AG08396 (cell line): ENCODE data around the gene MLC1.

ENCODE experiments used
- DNase-seq: peaks from one replicate; pipeline ENCODE4 v3.0.0; 2012; ENCODE audit warnings: low spot score, mixed read lengths

Gene MLC1

DNA sequence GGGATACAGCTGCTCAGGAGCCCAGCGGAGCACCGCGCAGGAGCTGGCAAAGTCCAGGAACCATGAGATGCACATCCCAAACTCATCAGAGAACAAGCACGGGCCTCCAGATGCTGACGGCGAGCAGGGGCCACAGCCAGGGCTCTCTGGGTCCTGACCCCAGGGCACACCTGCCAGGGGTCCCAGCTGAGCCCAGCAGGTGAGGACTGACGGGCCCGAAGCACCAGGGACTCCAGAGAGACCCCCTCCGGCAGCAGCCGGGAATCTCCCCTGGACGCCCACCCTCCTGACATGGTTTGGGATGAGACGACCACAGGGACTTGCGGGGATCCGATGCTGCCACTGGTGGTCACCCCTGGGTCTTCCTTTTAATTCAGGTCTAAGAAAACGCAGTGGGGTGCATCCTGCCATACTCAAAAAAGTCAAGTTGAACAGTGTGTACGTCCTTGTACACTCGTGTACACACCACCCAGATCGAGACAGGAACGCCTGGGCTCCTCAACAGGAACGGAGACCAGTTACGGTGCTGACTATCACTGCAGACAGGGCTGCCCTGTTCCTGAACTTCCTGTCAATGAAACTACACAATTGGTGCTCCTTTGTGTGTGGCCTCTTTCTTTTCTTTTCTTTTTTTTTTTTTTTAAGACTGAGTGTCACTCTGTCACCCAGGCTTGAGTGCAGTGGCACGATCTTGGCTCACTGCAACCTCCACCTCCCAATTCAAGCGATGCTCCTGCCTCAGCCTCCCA, 49.1 kb downstream of the MLC1 start:
- DNase-seq = no peak

DNA sequence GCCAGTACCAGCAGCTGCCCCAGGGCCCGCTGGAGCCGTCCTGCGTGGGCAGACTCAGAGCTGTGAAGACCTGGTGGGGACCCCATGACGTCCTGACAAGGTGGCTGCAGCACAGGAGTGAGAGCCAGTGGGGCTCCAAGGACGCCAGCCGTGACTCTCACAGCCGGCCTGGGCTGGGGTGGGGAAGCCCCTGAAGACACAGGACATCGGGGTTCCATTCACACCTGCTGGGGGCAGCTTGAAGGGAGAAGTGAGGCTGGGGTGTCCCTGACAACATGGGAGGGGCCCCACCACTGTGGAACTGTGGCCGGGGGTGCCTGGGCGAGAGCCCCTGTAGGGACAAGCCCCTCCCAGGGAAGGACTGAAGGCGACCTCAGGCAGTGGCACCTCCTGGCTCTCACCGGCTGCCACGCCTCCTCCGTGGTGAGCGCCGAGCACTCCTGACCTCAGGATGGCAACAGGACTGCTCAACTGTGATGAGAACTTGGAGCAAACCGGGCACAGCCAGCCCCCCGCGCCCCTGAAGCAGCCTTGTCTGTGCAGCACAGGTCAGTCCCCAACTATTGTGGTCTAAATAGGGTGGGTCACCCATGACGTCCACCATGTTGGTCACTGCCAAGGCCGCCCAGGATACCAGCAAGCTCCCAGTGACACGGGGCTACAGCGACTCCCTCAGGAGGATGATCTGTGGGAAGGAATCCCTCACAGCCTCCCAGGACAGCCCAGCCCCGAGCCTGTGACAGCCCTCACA, 49.9 kb downstream of the MLC1 start:
- no peak for DNase-seq

DNA sequence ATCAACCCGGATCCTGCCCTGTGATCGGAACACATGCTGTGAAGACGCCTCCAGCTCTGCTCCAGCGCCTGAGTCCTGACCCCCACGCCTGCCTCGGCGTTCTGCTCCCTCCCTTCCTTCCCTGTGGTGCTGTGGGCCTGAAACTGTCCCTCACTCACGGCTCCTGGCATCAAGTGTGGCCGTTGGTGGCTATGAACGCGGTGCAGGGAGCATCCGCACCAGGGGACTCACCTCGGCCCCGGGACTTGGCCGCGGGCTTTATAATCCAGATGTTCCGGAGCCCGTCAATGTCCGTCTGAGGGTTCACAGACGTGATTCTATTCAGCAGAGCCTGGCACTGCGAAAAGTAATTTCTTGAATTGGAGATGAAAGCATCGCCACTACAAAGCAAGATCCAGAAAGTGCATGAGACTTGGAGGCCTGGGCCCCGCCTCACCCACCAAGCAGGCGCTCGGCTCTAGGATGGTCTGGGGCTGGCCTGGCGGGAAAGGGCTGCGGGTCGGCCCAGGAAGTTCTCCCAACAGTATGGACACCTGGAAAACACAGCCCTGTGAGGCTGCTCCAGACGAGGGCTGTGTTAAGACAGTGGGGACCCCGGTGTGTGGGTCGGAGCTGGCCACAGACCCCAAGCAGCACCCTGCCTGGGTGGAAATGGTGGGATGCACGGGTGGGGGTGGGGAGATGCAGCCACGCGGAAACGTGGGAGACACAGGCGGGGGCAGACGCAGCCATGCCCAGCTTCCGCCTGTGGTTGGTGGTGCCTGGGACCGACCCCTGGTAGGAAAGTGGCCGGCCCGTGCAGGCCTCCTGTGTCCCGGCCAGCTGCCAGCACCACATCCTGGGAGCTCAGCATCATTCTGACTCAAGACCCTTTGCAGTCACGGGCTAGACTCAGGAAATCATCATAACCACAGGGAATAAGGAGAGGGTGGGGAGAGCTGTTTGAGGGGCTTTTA, 50.8 kb downstream of the MLC1 start:
- peak; percentile 9 for DNase-seq

DNA sequence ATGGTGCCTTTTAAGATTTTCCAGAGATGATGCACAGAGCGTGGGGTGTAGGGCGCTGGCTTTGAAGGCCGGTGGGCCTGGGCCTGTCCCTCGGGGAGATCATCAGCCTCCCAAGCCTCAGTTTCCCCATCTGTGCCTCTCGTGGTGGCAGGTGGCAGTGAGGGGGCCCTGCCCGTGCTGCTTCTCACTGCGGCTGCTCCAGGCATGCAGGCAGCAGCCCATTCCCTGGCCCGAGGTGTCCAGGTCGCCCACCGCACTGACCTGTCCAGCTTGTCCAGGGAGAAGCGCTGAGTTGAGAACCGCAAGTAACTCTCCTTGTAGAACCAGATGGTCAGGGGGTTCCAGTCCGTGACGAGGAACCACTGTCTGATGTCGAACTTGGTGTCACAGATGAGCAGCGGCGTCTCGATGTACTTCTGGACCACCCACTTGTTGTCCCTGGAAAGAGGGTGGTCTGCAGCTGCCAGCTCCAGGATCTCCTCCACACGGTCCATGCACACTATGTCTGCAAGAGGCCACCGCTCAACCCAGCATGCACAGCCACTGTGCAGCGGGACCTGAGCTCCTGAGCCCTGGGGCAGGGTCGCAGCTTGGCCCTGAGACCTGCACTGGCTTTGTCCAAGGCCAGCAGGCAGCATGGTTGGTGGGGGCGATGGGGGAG, 52.2 kb downstream of the MLC1 start:
- DNase-seq = no peak

DNA sequence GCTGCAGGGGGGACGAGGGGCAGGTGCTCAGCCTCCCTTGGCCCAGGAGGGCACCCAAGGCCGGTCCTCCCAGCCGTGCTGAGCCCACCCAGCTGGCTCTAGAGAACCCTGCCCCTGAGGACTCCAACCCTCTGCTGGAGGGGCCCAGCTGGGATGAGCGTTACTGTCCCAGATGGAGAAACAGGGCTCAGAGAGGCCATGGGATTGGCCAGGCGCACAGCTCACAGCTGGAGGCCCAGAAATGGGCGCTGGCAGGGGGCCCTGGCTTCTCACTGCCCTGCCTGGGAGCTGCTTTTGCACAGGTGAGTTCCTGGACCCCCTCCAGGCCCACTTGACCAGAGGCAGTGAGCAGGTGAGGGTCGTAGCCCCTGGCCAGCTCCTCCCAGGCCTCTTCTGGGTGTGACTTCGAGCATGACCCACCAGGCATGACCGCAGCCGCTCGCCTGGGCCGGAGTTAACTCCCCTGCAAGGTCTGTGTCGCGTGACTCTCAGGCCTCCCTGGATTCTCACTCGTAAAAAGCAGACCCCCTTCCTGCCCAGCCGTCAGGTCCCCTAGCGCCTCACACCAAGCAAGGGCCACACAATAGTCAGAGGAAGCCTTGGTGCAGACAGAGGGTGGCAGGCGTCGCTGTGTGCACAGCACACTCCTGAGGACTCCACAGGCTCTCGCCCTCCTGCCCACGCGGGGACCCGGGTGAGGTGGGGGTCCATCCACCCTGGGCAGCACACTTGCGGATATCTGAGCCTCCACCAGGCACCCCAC, 52.9 kb downstream of the MLC1 start:
- no peak for DNase-seq

DNA sequence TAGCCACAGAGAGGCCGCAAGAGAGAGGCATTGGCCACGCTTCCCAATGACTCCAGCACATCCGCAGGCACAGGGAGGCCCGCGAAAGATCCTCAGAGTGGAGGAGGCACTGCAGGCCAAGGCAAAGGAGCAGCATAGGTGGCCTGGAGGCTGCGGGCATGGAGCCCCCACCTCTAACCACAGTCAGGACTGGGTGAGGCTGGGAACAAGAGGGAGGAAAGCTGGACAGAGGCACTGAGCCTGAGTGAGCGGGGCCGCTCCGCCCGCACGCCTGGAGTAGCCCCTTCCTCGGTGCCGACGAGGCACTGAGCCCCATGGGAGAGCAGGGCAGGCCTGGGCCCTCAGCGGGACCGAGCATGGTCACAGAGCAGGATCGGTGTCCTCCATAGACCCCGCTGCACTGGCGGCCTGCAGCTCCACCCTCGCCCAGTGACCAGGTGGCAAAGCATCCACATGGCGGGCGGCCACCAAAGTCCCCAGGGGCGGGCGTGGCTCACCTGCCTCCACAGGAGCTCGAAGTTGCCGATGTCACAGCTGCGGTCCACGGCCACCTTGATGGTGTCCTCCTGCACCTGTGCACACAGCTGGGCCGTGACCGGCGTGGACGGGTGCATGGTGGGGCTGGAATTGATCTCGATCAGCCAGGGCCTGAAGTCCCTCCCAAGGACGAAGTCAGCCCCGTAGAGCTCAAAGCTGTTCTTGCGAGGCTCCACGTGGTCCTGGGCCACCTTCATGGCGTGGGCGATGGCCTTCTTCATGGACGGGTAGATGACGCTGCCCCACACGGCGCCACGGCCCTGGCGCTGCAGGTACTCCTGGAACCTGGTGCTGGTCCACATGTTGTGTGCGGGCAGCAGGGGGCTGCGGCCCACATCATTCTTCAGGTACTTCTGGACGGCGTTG, 53.8 kb downstream of the MLC1 start:
- DNase-seq = peak; percentile 24

DNA sequence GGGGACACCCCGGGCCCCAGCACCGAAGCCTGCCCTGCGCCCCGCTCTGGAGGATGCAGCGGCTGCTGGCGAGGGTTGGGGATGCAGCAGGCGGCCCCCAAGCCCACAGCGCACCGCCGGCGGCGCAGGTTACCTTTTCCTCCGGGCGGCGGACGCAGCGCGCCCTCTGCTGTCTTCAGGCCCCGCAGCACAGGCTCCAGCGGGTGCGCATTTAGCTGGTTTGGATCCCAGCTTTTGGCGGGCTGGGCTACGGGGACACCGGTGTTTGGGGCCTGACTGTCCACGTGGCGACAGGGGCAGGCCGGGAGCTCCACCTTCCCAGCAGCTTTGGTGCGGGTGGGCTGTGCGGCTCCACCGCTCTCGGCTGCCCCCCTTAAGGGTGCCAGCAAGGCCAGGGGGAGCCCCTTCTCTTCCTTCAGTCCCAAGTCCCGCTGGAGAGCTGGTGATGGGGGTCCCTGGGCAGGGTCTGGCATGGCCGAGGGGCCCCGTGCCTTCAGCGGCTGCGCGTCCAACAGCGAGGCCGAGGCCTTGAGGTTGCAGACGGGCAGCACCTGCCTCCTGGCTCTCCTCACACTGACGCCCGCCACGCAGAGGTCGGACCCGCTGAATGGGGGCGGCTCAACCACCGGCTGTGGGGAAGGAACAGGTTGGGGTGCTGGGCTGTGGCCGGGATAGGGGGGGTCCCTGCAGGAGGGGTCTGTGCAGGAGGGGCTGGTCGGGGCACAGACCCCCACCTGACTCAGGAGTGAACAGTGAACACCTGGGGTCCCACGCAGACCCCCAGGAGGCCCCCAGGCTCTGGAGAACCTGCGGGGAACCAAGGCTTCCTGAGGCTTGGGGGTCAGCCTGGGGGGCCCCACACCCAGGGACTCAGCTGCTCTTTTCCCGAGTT, 54.7 kb downstream of the MLC1 start:
- peak; percentile 94 for DNase-seq

DNA sequence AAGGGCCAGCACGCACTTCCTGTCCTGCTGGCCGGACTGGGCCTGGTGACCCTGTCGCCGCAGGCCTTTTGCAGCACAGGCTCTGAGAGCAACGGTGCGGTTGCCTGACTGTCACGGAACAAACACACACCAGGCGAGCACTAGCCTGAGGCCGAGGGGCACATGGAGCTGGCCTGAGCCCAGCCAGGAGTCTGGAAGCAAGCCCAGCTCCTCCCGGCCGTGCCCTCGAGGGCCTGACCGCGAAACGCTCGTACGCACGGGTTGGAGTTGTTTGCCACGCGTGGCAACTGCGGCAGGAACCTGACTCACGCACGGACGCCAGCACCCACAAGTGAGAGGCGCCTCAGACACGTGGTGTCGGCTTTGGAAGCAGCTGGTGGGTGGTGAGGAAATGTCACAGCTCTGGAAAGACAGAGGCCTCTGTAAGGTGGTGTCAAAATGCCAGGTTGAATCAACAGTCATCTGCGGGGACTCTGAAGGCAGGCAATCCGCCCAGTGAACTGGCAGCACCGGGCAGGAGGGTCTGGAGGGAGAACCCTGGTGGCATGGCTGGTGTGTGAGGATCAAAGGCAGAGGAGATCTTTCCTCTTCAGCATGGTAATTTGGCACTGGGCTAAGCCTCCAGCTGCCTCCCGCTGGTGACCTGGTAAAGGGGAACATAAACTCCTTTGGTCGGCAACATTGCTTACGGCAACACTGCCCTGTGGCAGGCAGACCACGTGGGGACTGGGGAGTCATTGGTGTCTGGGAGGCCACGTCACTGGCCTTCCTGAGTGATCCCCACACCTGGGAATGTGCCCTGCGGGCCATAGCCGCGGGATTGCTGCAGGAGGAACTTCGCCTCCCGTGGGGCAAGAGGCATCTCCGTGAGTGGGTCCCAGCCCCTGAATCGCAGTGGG, 57.3 kb downstream of the MLC1 start:
- DNase-seq = peak; percentile 56

DNA sequence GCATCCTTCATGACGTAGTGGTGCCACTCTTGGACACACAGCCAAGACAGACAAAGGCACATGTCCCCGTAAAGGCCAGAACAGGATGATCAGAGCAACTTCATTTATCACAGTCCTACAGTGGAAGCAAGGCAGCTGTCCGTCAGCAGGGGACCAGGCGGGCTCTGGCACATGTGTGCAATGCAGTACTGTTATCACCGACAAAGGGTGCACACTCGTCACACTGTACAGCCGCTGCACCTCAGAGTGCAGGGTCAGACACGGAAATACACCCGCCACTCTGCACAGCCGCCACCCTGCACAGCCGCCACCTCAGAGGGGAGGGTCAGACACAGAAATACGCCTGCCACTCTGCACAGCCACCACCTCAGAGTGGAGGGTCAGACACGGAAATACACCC, 59.2 kb downstream of the MLC1 start:
- DNase-seq = no peak

DNA sequence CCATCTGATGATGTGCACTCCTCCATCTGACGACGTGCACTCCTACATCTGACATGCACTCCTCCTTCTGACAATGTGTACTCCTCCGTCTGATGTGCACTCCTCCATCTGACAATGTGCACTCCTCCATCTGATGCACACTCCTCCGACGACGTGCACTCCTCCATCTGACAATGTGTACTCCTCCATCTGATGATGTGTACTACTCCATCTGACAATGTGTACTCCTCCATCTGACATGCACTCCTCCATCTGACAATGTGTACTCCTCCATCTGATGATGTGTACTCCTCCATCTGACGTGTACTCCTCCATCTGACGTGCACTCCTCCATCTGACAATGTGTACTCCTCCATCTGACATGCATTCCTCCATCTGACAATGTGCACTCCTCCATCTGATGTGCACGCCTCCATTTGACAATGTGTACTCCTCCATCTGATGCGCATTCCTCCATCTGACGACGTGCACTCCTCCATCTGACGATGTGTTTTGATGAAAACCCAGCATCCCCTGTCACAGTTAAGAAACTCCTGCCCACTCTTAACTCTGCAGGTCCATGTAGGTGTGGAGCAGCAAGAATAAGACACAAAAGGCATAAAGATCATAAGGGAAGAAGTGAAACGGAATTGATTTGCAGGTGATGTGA, 62.9 kb downstream of the MLC1 start:
- DNase-seq = no peak

DNA sequence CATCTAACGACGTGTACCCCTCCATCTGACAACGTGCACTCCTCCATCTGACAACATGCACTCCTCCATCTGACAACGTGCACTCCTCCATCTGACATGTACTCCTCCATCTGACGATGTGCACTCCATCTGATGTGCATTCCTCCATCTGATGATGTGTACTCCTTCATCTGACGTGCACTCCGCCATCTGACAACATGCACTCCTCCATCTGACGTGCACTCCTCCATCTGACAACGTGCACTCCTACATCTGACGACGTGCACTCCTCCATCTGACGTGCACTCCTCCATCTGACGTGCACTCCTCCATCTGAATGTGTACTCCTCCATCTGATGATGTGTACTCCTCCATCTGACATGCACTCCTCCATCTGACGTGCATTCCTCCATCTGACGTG, 64.6 kb downstream of the MLC1 start:
- no peak for DNase-seq

DNA sequence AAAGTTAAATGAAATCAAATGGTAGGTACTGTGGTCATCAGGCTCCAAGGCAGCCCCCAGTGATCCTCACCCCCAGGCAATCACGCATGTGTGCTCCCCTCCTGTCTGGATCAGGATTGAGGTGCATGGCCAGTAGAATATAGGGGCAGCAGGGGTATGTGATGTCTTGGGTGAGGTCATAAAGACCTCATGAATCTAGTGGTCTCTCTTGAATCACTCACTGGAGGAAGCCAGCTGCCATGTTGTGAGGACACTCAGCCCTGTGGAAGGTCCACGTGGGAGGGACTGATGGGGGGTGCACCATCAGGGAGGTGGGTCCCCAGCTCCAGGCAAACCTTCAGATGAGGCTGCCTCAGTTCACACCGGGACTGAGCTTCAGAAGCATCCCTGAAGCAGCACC, 65.9 kb downstream of the MLC1 start:
- DNase-seq = no peak

DNA sequence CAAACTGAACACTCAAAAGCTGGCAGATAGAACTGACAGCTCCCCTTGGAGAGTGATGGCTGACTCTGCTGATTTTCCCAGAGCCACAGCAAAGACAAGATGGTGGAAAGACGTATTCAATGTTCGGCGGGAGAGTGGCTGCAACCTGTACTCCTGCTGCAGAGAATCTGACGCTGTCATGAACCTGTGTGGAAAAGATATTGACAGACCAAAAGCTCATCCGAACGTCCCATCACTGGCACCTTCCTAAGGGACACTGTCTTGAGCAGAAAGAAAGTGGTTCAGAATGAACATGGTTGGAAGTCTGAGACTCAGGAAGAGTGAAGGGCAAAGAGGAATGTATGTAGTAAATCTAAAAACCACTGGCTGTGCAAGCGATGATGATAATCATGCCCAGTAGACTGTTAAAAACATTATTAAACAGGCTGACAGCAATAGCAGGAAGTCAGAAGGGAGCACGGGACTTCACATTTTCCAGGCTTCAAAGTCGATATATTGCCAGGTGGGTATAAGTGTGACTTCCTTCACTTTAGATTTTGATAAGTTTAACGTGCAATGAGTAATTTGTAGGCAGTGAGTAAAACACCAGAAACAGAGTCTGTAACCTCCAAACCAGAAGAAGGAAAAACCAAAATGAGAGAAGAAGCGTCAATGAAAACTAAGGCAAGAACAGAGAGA, 66.5 kb downstream of the MLC1 start:
- no peak for DNase-seq

DNA sequence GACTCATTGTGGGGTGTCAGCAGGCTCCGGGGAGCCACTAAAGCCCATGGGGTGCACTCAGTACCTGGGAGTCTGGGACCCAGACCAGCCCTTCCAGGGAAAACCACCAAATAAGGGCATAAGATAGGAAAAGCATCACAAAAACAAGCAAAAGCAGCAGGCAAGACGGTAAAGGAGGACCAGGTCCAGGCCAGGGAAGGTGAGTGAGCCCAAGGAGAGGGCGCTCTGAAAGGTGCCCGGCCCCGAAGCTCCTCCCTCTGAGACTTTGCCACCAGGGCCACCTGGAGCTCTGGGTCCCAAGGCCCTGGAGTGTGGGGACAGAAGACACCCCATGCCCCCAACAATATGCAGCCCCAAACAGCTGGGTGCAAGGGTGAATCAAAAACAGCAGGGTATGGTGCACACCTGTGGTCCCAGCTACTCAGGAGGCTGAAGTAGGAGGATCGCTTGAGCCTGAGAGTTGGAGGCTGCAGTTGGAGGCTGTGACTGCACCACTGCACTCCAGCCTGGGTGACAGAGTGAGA, 67.5 kb downstream of the MLC1 start:
- DNase-seq = no peak

DNA sequence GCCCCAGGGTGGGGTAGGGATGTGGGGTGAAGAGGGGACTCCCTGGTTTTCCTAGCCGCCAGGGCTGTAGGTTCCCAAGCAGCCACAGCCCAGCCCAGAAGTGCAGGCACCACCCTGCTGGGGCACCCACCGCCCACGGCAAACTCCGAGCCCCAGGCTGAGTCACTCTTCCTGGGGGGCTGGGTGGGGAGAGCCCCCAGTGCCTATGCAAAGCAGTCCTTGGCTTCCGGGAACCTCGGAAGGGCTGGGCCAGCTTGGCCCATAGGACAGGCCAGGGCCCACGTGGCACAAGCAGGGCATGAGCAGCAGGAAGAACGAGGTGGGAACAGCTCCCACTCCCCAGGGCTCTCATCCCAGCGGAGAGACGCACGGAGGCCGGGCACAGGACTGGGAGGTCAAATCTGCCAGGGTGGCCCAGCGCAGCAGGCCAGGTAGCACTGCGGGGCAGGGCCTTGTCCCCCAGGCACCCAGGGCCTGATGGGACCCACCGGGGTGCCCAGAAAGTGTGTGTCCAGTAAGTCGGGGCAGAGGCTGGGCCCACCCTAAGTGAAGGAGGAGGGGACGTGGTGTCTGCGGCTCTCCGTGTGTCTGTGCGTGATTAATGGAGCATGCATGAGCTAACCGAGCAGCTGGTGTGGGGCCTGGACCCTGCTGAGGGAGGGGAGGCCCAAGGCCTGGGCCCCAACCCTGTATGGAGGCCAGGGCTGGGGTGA, 68.1 kb downstream of the MLC1 start:
- no peak for DNase-seq
